OCI-LY3 (cell line): ENCODE data around the gene CACNG1.

Experiments used
- H2AFZ ChIP-seq: fragments of 200-600, 300-600 bp; shearing (Covaris generic); 2 replicates; pipeline ENCODE4 v1.6.0; 2014; ENCODE audit warnings: antibody characterized with exemption, low read depth, low read length
- H3K27ac ChIP-seq: fragments of 200-600, 300-600 bp; sonication (generic); 2 replicates; pipeline ENCODE4 v1.5.1; 2014; ENCODE audit warnings: mild to moderate bottlenecking, low read length, moderate library complexity, mixed read lengths
- H3K27me3 ChIP-seq: fragments of 200-600, 300-600 bp; sonication (generic); 2 replicates; pipeline ENCODE4 v1.6.1; 2014; ENCODE audit warnings: low read depth, low read length, mixed read lengths
- H3K36me3 ChIP-seq: fragments of 200-600, 300-600 bp; sonication (generic); replicated peaks from 2 replicates; pipeline ENCODE3; 2014; ENCODE audit warnings: low read depth, low read length, mixed read lengths
- H3K4me1 ChIP-seq: fragments of 300-600, 200-600 bp; sonication (generic); 2 replicates; pipeline ENCODE4 v1.6.1; 2014; ENCODE audit warnings: low read length, mixed read lengths
- H3K4me2 ChIP-seq: fragments of 200-600, 300-600 bp; sonication (generic); 2 replicates; pipeline ENCODE4 v1.6.1; 2014; ENCODE audit warnings: low read length, mixed read lengths
- H3K4me3 ChIP-seq: fragments of 300-600, 200-600 bp; sonication (generic); 2 replicates; pipeline ENCODE4 v1.5.1; 2014; ENCODE audit warnings: antibody characterized with exemption, mild to moderate bottlenecking, low read length, moderate library complexity
- H3K79me2 ChIP-seq: fragments of 300-600, 200-600 bp; shearing (Covaris generic); 2 replicates; pipeline ENCODE4 v1.6.1; 2014; ENCODE audit warnings: mild to moderate bottlenecking, low read length, mixed read lengths
- H3K9ac ChIP-seq: fragments of 300-600, 200-600 bp; shearing (Covaris generic); 2 replicates; pipeline ENCODE4 v1.6.0; 2014; ENCODE audit warnings: mild to moderate bottlenecking, low read length, moderate library complexity
- H3K9me3 ChIP-seq: fragments of 200-600, 300-600 bp; shearing (Covaris generic); 2 replicates; pipeline ENCODE4 v1.6.1; 2014; ENCODE audit warnings: low read length, mixed read lengths; ENCODE audit not compliant: insufficient read depth
- H4K20me1 ChIP-seq: fragments of 200-600, 300-600 bp; sonication (generic); 2 replicates; pipeline ENCODE4 v1.6.1; 2016; ENCODE audit warnings: low read length, mixed read lengths; ENCODE audit not compliant: insufficient read depth
- EZH2phosphoT487 ChIP-seq: fragments of 200-600 bp; shearing (Covaris generic); IDR thresholded peaks from 2 replicates; pipeline ENCODE4 v1.6.1; 2018; ENCODE audit warnings: antibody characterized with exemption, mixed run types, low read depth
- TF ChIP-seq, protein P1 (sequence below): fragments of 200-600, 300-600 bp; sonication (generic); IDR thresholded peaks from 2 replicates; pipeline ENCODE4 v1.5.1; 2014; ENCODE audit warnings: antibody characterized with exemption, low read length, low read depth

CACNG1 gene

DNA sequence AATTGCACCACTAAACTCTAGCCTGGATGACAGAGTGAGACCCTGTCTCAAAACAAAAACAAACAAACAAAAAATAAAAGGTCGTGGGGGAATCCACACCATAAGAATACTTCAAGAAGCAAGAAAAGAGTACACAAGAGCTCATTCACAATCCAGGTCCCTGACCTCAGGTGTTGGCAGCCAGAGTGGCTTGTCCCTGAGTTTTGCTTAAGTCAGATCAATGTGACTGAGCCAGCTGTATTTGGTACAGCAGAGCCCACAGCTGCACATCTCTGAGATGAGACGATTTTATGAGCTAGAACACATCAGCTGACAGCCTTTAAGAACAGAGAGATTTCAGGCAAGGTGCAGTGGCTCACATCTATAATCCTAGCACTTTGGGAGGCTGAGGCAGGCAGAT, 22.4 kb downstream of the CACNG1 start:
- Histone ChIP-seq H3K4me1 (no peaks in the 10 kb centered on the region), H3K36me3 (no peaks in the 10 kb centered on the region), H3K27me3 (no peaks in the 10 kb centered on the region), H4K20me1 (no peaks in the 10 kb centered on the region), H3K4me2 (no peak overlapping the region), H3K9ac (no peak overlapping the region), H2AFZ (no peak overlapping the region), H3K9me3 (no peaks in the 10 kb centered on the region), H3K79me2 (no peaks in the 10 kb centered on the region), H3K4me3 (no peak overlapping the region), H3K27ac (no peak overlapping the region)
- TF ChIP-seq, protein P1, sequence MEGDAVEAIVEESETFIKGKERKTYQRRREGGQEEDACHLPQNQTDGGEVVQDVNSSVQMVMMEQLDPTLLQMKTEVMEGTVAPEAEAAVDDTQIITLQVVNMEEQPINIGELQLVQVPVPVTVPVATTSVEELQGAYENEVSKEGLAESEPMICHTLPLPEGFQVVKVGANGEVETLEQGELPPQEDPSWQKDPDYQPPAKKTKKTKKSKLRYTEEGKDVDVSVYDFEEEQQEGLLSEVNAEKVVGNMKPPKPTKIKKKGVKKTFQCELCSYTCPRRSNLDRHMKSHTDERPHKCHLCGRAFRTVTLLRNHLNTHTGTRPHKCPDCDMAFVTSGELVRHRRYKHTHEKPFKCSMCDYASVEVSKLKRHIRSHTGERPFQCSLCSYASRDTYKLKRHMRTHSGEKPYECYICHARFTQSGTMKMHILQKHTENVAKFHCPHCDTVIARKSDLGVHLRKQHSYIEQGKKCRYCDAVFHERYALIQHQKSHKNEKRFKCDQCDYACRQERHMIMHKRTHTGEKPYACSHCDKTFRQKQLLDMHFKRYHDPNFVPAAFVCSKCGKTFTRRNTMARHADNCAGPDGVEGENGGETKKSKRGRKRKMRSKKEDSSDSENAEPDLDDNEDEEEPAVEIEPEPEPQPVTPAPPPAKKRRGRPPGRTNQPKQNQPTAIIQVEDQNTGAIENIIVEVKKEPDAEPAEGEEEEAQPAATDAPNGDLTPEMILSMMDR = no peak
- no peak for TF ChIP-seq EZH2phosphoT487

DNA sequence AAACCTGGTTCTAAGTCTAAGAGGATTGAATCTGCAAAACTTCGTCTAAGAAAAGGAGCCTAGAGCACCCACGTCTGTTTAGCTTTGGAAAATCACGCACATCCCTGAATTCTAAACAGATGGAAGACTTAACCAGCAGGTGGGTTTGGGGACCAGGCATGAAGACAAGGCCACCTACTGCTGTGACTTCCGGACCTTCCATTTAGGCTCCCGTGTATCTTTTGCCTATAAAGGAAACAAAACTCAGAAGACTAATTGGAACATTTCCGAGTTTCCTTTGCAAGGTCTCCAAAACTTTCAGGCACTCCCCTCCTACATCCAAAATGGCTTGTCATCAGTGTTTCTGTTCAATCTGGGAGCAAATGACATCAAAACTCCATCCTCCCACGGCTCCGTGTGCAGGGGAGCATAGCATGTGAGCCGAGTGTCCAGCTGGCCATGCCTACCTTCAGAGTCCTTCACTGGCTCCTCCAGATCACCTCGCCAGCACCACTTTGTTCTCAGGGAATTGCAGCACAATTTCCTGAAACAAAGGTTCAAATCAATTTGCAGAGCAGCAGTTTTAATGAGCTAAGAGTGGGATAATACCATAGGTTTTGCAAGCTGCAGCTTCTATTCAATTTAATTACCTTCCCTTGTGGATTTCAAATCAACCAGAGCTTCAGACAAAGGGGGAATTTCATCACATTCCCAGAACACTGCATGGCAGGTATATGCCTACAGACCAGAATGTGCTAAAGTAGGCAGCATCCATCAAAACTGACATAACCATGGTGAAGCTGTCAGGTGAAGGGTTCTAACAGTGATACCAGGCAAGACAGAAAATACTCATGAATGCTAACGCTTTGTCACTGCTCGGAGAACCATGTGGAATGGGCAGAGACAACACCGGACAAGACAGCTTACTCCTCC, 23.5 kb downstream of the CACNG1 start:
- Histone ChIP-seq H3K36me3 (no peaks in the 10 kb centered on the region), H3K4me2 (no peak overlapping the region), H3K27ac (no peak overlapping the region), H3K9ac (no peak overlapping the region), H3K9me3 (no peaks in the 10 kb centered on the region), H3K4me3 (no peak overlapping the region), H2AFZ (no peak overlapping the region), H3K27me3 (no peaks in the 10 kb centered on the region), H4K20me1 (no peaks in the 10 kb centered on the region), H3K4me1 (no peaks in the 10 kb centered on the region), H3K79me2 (no peaks in the 10 kb centered on the region)
- TF ChIP-seq, protein P1 = no peak
- no peak for TF ChIP-seq EZH2phosphoT487

DNA sequence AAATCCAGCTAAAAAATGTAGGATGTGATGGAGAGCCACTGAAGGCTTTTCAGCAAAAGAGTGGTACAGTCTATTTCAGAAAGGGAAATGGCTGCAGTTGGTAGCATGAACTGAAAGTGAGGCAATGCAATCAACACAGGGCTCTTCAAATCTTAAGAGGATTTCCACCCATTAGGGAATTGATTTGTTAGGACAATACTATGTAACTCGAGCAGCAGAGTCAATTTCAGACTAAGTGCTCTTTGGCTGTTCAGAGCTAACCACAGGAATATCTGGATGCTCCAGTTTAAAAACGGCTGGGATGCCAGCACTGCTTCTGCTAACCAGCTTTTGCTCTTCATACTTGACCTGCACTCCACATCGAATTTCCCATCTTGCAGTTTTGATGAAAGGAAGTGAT, 24.6 kb downstream of the CACNG1 start:
- H4K20me1 ChIP-seq = no peaks in the 10 kb centered on the region
- H3K4me1 ChIP-seq = no peaks in the 10 kb centered on the region
- H3K9me3 ChIP-seq = no peaks in the 10 kb centered on the region
- no peaks in the 10 kb centered on the region for H3K36me3 ChIP-seq
- H3K4me2 ChIP-seq = no peak overlapping the region
- no peak overlapping the region for H3K27ac ChIP-seq
- no peaks in the 10 kb centered on the region for H3K27me3 ChIP-seq
- H3K9ac ChIP-seq = no peak overlapping the region
- H3K4me3 ChIP-seq = no peak overlapping the region
- TF ChIP-seq, protein P1 = no peak
- no peaks in the 10 kb centered on the region for H3K79me2 ChIP-seq
- H2AFZ ChIP-seq = no peak overlapping the region

DNA sequence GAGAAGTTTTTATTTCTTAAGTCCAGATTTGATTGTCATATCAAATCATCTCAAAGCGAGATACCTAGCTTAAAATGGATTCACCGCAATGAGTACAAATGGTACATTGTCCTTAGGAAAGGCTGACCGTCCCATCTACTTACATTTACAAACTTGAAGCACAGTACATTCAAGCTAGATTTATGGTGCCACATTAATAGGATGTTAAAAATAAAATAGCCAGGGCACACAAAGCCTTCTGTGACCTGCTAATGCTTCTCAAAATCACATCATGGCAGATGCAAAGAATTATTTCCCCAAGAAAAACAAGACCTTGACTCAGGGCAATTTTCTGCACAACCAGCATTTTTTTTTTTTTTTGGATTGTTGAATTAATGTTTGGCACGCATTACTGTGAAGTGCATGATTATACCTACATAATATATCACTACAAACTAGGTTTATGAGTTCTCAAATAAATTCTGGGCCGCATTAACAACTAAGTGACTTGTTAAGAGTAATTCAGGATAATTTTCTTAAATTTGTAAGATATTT, 25.3 kb downstream of the CACNG1 start:
- H3K9me3 ChIP-seq = no peaks in the 10 kb centered on the region
- no peak overlapping the region for H3K27ac ChIP-seq
- H3K79me2 ChIP-seq = no peaks in the 10 kb centered on the region
- no peaks in the 10 kb centered on the region for H3K27me3 ChIP-seq
- no peak for TF ChIP-seq EZH2phosphoT487
- TF ChIP-seq, protein P1 = no peak
- H3K4me3 ChIP-seq = no peak overlapping the region
- no peak overlapping the region for H3K9ac ChIP-seq
- H2AFZ ChIP-seq = no peak overlapping the region
- H3K36me3 ChIP-seq = no peaks in the 10 kb centered on the region
- no peaks in the 10 kb centered on the region for H4K20me1 ChIP-seq
- no peaks in the 10 kb centered on the region for H3K4me1 ChIP-seq
- H3K4me2 ChIP-seq = no peak overlapping the region
